ENCODE data around the gene DDX42.

Gene DDX42

GRCh38 chr17:63758428-63758827, 15.5 kb upstream of the DDX42 start:
- H3K27me3 ChIP-seq (ENCODE audit: control insufficient read depth, insufficient read depth, low read length): no peaks in the 10 kb centered on the region
- H3K4me3 ChIP-seq (ENCODE audit: low read depth, low read length): no peak overlapping the region
- no peak overlapping the region for H3K4me2 ChIP-seq (ENCODE audit: low read length)
- H3K4me1 ChIP-seq: no peaks in the 10 kb centered on the region
- no peaks in the 10 kb centered on the region for H3K36me3 ChIP-seq (ENCODE audit: control insufficient read depth, insufficient read depth, low read length)
- H3K27ac ChIP-seq: no peak overlapping the region
- H3K9me3 ChIP-seq (ENCODE audit: control insufficient read depth, low read length): no peaks in the 10 kb centered on the region
- H3K79me2 ChIP-seq: peaks cover 8% of the 10 kb centered on the region
- no peak overlapping the region for H3K9ac ChIP-seq
- no peak for TF ChIP-seq CTCF (IDR thresholded peaks at IDR 0.05)
- no peak overlapping the region for H2AFZ ChIP-seq

- Histone ChIP-seq H3K36me3 (ENCODE audit: control insufficient read depth, insufficient read depth, low read length) (no peaks in the 10 kb centered on the region), H3K79me2 (peaks cover 17% of the 10 kb centered on the region), H3K4me1 (no peaks in the 10 kb centered on the region), H3K4me3 (ENCODE audit: low read depth, low read length) (no peak overlapping the region), H3K27ac (no peak overlapping the region), H3K27me3 (ENCODE audit: control insufficient read depth, insufficient read depth, low read length) (no peaks in the 10 kb centered on the region), H3K4me2 (ENCODE audit: low read length) (no peak overlapping the region), H3K9me3 (ENCODE audit: control insufficient read depth, low read length) (no peaks in the 10 kb centered on the region), H2AFZ (no peak overlapping the region), H3K9ac (no peak overlapping the region)
- TF ChIP-seq CTCF (IDR thresholded peaks at IDR 0.05): no peak
Measured at GRCh38 chr17:63760771-63761539, 13.0 kb upstream of the DDX42 start.

DNA sequence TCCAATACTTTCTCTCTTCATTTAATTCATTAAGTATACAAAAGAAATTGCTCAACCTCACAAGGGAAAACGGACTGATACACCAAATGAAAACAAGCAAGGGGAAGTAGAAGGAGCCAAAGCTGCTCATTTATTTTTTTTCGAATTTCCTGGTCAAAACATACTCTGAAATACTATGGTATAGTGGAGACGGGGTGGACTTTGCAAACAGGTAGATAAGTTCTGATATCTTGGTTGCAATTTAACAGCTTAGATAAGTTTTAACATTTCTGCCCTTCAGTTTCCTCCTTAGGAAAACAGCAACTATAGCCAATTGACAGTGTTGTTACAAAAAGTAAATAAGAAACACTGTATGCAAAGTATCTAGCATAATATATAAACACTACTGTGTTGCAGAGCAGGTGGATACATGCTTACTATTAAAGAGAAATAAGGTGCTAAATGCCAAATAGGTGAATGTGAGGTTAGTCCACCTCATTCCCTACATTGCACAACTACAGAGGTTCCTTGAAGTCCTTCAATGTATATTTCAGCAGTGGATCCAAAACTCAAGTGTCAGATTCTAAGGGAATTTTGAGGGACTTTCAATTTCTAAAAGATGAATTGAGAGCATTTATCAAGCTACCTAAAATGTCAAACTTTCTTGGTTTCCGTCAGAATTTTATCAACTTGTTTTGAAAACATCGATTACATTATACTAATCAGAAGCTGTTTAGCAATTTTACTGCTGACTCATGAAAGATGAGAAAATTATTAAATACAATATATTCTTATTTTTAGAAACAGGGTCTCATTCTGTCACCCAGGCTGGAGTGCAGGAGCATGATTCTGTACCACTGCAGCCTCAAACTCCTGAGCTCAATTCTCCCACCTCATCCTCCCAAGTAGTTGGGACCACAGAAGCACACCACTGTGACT, 11.6 kb upstream of the DDX42 start:
- Histone ChIP-seq H3K9me3 (ENCODE audit: control insufficient read depth, low read length) (no peaks in the 10 kb centered on the region), H3K27ac (no peak overlapping the region), H3K4me2 (ENCODE audit: low read length) (no peak overlapping the region), H3K4me3 (ENCODE audit: low read depth, low read length) (no peak overlapping the region), H3K27me3 (ENCODE audit: control insufficient read depth, insufficient read depth, low read length) (no peaks in the 10 kb centered on the region), H2AFZ (no peak overlapping the region), H3K9ac (no peak overlapping the region), H3K4me1 (no peaks in the 10 kb centered on the region), H3K79me2 (peaks cover 24% of the 10 kb centered on the region), H3K36me3 (ENCODE audit: control insufficient read depth, insufficient read depth, low read length) (no peaks in the 10 kb centered on the region)
- no peak for TF ChIP-seq CTCF (IDR thresholded peaks at IDR 0.05)

GRCh38 chr17:63764716-63765115, 9.3 kb upstream of the DDX42 start:
- peaks cover 41% of the 10 kb centered on the region for H3K79me2 ChIP-seq
- no peaks in the 10 kb centered on the region for H3K36me3 ChIP-seq (ENCODE audit: control insufficient read depth, insufficient read depth, low read length)
- no peak for TF ChIP-seq CTCF (IDR thresholded peaks at IDR 0.05)
- no peaks in the 10 kb centered on the region for H3K27me3 ChIP-seq (ENCODE audit: control insufficient read depth, insufficient read depth, low read length)
- H3K9me3 ChIP-seq (ENCODE audit: control insufficient read depth, low read length): no peaks in the 10 kb centered on the region
- H3K4me2 ChIP-seq (ENCODE audit: low read length): no peak overlapping the region
- no peak overlapping the region for H3K27ac ChIP-seq
- H3K9ac ChIP-seq: no peak overlapping the region
- no peak overlapping the region for H2AFZ ChIP-seq
- no peaks in the 10 kb centered on the region for H3K4me1 ChIP-seq
- H3K4me3 ChIP-seq (ENCODE audit: low read depth, low read length): no peak overlapping the region

All from parathyroid adenoma (tissue), 2 donors.